OCI-M1 (cell line): ENCODE data around the gene BPIFA2.
"Not testable (repeated sequence)": the region's sequence is repeated elsewhere in the genome, so short reads cannot be mapped to it uniquely, and the experiment has no call there.

Source experiments
- DNase-seq: peaks from one replicate; lab custom pipeline; 2025; lab: John Stamatoyannopoulos, UW

The BPIFA2 gene

DNA sequence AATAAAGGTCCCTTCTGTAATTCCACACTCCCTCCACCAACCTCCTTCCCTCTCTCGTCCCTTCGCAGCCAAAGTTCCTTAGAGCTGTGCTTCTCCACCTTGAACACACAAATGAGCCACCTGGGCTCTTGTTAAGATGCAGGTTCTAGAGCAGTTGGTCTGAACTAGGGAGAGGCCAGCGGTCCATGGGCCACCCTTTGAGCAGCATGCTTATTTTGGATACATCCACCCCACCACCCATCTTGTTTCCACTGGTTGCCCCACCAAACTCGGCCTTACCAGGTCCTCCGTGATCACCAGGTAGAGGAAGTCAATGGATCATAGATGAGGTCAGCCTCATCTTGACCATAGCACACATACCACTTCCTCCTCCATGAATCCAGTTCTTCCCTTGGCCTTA, 7.3 kb upstream of the BPIFA2 start:
- no peak for DNase-seq

DNA sequence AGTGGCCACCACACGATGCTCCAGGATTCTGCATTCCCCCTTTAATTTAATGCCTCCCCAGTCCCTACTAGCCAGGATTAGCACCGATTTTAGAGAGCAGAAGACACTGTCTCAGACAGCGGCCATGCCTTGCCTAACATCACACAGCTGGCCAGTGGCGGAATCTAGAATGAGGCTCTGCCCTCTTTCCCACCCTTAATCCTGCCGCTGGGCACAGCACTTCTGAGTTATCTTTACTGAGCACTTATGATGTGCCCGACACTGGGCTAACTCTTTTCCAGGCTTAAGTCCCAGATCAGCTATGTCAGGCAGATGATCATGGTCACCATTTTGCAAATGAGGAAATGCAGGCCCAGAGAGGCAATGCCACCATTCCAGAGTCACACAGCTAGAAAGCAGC, 5.6 kb upstream of the BPIFA2 start:
- DNase-seq, result no peak

DNA sequence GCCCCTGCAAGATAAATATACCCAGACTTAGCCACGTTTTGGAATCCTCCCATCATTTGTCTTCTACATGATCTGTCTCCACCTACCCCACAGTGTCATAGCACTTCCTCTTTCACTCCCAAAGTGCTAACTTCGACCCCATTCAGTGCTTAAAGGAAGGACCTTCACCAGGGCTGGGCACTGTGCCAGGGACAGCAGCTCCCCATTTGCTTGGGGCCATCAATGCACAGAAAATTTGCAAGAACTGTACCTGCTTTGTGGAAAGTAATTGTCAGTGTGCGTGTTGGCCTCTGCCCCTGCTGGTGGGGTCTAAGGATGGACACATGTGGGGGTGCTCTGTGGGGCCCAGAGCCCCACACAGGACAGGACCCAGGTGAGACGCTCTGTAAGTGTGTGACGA, 5.2 kb upstream of the BPIFA2 start:
- peak; percentile 30 for DNase-seq

DNA sequence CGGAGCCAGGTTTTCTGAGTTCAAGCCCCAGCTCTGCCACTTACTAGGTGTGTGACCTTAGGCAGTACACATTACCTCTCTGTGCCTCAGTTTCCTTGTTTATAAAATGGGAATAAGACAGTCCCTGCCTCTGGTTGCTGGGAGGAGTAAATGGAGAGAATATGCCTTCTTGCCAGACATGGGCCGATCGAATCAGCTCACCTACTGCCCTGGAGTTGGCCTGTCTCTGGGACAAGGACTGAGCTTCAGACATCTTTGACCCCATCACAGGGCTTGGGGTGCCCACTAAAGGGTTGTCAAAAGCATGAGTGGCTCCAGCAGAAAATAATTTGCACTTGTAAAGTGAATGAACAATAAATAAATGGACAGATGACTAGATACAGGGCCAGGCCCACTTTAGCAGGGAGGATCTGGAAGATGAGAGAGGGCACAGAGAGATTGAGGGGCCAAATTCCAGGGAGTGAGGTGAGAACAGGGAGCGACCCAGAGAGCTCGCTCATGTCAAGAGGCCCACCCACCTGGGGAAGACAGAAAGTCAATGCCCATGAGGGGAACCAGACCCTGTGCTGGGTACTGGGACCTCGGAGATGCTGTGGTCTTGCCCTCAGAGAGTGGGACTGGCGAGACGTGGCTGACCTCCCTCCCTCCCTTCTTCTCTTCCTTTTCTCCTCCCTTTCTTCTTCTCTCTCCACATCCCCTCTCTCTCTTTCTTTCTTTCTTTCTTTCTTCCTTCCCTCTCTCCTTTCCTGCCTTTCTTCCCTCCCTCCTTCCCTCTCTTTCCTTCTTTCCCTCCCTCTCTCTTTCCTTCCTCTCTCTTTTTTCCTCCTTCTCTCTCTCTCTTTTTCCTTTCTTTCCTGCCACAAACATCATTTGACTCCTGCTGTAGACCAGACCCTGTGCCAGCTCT, 3.9 kb upstream of the BPIFA2 start:
- DNase-seq, result no peak

DNA sequence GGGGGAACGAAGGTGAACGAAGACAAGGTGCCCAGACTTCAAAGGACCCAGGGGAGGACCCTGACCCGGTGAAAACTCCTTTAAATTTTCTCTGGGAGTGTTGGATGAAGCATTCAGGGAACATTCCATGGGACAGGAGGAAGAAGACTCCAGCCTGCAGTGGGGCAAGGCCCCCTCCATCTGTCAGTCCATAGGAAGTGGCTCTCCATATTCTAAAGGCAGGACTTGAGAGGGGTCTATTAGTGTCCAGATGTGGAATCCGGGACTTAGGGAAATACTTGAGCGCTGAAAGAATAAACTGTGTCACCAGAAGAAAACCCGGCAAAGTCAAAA, 3.2 kb upstream of the BPIFA2 start:
- DNase-seq, result no peak

DNA sequence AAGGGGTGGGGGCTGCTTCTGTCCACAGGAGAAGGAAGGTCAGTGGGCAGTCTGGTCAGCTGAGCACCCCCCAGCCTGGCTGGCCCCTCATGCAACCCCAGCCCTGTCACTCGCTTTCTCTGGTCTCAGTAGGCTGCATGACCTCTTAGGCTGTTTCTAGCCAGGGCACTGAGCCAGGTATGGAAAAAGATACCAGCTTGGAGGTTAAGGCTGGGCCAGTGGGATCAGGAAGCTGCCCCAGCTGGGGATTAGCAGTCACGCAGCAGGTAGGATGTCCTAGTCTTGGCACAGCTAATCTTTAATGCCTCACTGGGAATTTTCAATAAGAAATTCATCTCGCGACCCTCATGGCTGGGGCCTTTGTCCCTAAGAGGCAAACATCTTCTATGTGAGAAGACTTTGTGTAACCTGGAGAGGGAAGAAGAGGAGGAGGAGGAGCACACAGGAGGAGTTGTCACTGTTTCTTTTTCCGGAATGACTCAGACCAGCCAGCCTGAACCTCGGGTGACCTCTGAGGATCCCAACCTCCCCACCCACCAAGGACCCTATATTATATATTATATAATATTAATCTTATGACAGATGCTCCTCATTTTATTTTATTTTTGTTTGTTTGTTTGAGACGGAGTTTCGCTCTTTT, 2.4 kb upstream of the BPIFA2 start:
- no peak for DNase-seq

DNA sequence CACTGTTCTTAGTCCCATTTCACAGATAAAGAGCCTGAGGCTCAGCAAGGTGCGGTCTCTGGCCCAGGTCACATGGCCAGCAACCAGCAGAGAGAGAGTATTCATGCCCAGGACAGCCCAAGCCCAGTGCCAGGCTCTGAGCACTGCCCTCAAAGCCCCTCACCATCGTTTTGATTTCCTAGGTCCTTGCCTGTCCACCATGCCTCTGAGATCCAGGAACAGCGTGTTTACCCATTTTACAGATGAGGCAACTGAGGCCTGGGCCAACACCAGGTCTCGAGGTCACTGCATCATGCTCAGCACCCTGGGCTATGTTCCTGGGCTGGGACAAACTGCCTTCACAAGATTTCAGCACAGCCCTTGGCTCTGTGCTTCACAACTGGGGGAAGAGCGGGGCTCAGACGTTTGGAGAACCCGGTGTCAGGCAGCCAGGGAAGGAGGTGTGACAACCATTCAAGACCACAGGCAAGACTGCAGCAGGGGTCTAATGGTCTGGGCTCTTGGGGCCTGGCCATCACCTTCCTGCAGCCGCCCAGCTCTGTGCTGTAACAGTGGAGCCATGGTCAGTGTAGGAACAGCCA, 1.3 kb upstream of the BPIFA2 start:
- DNase-seq, result no peak

DNA sequence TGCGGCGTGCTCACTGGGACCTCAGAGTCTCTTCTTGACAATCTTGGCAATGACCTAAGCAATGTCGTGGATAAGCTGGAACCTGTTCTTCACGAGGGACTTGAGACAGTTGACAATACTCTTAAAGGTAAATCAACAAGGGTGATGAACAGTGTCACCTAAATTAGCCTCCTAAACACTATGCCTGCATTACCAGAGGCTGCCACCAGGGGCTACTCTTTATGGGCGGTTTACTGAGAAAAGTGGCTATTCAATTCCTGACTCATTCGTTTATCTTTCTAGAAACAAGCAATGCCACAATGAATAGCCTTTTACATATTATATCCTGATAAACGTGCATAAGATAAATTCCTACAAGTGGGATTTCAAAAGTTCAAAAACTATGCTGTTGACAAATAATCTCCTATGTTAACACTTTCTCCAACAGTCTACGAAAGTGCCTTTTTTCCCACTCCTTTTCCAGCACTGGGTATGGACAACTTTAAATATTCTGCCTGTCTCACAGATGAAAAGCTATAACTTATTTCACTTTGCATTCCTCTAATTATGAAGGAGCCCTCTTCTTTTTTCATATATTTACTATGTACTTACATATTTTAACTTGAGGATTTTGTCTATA, 1.3 kb downstream of the BPIFA2 start:
- peak; percentile 29 for DNase-seq

DNA sequence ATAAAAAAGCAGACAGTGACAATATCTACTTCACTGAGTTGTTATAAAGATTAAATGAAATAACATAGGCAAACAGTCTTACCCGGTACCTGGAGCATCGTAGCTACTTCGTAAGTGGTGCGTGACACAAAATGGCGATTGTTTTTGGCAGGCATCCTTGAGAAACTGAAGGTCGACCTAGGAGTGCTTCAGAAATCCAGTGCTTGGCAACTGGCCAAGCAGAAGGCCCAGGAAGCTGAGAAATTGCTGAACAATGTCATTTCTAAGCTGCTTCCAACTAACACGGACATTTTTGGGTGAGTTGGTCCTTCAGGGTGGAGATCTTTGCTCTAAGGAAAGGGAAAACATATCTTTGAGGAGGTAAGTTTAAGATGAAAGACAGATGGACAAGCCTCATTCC, 4.8 kb downstream of the BPIFA2 start:
- no peak for DNase-seq

DNA sequence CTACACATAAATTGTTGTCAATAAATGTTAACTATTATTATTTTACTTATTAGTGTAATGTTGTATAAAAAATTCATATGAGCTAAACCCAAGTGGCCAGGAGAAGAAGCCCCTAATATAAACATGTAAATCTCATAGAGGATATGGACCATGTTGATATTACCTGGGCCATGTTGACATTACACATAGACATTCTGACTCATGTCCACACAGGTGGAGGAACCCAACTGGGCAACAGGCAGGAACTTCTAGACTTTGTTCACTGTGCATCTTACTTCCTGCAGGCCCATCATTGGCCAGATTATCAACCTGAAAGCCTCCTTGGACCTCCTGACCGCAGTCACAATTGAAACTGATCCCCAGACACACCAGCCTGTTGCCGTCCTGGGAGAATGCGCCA, 7.2 kb downstream of the BPIFA2 start:
- DNase-seq, result no peak

DNA sequence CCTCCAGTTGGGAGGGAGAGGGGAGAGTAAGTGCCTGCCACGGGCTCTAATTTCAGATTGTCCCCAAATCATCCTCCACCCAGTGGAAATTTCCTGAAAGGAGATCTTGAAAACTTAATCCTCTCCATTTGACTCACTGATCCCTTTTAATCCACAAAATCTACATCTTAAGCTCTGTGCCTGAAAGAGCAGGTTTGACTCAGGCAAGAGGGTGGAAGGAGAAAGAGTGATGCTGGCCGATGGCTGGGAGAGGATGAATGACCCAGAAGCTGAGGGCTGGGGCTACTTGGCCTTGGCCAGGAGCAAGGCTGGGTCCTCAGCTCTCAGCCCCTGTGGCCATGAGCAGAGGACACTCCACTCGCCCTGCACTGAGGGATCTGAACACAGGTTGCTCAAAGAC, 8.1 kb downstream of the BPIFA2 start:
- DNase-seq, result no peak

DNA sequence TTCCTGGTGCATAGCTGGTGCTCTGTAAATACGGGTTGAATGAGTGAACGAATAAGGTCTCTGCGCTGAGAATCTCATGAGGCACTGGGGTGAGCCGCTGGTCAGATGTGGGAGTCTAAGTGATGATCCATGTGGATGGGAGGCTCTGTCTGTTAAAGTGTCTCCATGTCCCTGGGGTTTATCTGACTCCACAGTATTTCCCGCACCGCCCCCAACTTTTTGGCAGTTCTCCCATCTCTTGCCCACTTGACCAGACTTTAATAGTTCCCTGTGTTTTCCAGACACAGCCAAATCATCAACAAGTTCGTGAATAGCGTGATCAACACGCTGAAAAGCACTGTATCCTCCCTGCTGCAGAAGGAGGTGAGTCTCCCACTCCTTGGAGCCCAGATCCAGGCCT, 9.9 kb downstream of the BPIFA2 start:
- no peak for DNase-seq

DNA sequence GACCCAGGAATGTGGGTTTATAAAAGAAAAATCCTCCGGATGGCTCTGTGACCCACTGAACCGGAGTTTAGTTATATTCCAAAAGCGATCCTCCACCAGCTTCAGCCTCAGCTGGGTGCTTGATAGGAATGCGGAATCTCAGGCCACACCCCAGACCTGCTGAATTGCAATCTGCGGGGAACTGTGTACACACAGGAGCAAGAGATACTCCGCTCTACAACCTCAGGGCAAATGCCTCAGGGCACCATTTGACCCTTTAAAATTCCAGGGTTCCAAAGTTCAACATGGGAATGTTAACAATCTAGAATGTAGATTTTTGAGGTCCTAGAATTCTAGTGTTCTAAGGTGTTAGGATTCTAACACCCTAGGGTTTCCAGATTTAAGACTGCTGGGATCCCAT, 10.8 kb downstream of the BPIFA2 start:
- DNase-seq, result no peak

DNA sequence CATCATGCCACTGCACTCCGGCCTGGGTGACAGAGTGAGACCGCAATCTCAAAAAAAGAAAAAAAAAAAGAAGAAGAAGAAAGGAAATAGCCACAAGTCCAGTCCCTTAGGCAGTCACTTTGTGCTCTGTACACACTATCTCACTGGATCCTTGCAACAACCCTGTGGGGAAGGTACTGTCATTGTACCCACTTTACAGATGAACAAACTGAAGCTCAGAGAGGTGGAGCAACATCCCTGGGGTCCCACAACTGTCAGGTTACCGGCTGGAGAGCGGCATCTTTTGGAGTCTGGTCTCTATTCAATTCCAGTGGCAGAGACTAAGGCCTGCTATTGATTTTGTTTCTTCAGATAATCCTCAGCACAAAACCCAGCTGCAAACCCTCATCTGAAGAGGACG, 12.2 kb downstream of the BPIFA2 start:
- no peak for DNase-seq

DNA sequence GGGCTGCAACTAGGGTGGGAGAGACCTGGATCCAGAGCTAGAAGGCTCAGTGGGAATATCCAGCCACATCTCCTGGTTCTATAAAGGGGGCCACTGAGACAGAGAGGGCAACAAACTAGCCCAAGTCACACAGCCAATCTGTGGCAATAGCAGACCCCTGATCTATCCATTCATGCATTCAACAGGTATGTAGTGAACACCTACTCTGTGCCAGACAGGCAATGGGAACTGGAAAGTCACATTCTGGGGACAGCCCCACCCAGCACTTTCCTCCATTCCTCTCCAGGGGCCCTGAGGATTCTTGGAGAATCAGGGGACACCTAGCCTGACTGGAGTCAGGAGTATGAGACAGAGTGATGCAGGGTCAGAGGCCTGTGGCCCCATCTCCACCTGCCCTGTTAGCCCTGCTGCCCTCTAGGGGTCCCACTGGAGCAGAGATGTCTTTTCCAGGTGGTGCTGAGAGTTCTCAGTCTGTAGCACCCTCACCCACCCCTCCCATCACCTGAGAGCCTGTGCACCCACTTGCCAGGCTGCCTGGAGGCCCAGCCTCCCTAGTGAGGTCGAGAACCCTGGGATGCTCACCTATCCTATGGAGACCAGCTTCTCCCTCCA, 13.6 kb downstream of the BPIFA2 start:
- DNase-seq, result no peak

DNA sequence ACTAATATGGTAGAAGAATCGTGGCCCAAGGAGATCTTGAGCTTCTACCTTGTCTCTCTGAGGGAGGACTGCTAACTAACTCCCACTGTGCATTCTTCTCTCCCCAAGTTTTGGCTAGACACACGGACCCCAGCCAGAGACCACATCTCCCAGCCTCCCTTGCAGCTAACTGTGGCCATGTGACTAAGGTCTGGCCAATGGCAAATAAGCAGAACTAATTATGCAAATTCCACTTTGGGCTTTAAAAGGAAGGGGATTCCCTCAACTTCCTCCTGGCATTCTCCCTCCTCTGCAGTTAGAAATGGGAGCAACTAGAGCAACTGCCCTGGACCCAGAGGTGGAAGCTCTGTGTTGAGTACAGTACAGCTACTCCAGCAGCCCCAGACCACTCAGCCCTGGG, 15.4 kb downstream of the BPIFA2 start:
- DNase-seq, result peak; percentile 3

DNA sequence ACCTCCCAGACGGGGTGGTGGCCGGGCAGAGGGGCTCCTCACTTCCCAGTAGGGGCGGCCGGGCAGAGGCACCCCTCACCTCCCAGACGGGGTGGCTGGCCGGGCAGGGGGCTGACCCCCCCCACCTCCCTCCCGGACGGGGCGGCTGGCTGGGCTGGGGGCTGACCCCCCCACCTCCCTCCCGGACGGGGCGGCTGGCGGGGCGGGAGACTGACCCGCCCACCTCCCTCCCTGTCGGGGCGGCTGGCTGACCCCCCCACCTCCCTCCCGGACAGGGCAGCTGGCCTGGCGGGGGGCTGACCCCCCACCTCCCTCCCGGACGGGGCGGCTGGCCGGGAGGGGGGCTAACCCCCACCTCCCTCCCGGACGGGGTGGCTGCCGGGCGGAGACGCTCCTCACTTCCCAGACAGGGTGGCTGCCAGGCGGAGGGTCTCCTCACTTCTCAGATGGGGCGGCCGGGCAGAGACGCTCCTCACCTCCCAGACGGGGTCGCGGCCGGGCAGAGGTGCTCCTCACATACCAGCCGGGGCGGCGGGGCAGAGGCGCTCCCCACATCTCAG, 17.2 kb downstream of the BPIFA2 start:
- not testable (repeated sequence) for DNase-seq

DNA sequence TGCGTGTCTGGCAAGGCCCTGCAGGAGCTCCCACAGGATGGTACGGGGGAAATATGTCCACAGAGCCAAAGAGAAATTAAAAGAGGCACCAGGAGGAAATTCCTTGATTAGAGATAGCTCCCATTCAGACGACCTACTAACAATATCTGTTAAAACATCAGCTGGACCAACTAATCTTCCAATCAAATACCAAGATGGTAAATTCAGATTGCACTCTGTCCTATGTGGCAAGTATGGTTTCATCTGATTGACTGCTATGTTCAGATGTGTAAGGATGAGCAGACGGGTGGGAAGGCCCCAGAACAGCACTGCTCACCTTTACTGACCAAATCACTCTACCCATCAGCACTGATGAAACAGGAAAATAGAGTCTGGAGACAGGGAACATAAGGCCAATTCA, 19.5 kb downstream of the BPIFA2 start:
- no peak for DNase-seq

DNA sequence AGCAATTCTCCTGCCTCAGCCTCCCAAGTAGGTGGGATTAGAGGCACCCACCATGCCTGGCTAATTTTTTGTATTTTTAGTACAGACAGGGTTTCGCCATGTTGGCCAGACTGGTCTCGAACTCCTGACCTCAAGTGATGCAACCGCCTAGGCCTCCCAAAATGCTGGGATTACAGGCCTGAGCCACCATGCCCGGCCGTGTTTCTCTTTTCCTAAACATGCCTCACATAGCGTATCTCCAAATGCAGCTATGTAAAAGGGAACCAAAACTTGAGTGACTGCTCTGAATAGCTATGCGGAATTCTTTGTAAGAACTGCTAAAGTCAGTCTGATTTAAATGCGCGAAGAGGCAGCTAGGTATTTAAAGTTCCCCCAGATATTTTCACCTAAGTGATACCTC, 20.5 kb downstream of the BPIFA2 start:
- DNase-seq, result no peak

DNA sequence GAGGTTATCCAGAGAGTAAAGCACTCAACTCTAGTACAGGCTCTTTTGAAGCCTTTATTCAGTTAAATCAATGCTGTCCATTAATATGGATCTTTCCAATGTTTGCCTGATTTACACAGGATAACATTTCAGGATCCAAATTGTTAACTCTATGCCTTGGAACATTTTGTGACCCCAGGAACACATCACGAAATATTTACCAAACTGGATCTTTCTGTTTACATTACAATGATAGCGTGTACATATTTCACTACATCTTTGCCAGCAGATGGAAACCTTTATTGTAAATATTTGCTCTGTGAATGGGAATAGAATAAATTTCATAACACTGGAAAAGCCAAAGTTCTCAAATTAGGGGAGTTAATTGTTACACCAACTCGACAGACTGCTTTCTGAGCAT, 23.5 kb downstream of the BPIFA2 start:
- no peak for DNase-seq

DNA sequence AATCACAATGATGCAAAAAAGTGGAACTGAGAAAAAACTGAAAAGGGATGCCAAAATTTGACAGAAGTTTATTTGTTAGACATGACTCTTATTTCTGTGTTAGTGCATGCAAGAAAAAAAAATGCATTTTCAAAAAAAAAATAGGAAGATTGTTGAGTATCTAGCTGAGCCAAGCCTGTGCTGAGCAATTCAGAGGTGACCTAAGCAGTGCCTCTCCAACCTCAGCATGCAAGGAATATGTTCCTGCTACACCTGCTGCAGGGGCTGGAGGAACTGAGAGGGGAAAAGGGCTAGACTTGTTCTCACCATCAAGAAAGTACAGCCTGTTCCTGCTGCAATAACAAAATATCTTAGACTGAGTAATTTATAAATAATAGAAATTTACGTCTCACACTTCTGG, 24.0 kb downstream of the BPIFA2 start:
- no peak for DNase-seq

DNA sequence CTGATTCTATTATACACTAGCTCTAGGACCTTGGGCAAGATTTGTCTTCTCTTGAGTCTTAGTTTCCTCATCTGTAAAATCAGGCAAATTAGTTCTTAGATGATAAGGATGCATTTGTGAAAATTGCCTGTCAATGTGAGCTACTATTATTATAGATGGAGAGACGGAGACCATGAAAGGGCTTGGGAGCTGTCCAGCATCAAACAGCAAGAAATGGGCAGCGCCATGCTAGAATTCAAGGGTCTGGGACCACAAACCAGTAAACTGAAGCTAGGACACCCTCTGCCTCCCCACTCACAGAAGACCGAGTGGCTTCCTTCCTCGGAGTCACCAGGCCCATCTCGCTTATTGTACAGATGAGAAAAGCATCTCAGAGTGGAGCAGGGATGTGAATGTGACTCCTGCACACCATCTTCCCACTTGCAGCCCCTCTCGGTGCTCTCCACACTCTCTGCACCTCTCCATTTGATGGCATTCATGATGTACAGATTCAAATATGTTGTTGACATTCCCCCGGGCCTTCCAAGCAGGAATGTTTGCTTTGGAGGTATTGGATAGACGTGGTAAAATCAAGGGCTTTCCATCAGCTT, 25.0 kb downstream of the BPIFA2 start:
- no peak for DNase-seq
